ENCODE data around the gene SLC36A3.

GRCh38 chr5:151285683-151286082 lies 17.9 kb downstream of the SLC36A3 start:
- no peak for TF ChIP-seq POLR2A (IDR thresholded peaks at IDR 0.05; ENCODE audit: low read depth, low read length)
- TF ChIP-seq TAF1 (IDR thresholded peaks at IDR 0.05; ENCODE audit: low read depth, low read length) = no peak
- TF ChIP-seq POLR2AphosphoS5 (IDR thresholded peaks at IDR 0.05; ENCODE audit: low read depth, low read length) = no peak

Data from GM12891 (cell line).